HuH-7.5 (cell line): ENCODE measurements around the gene NSA2.

Experiments
- DNase-seq: peaks from one replicate; pipeline ENCODE4 v3.0.0; 2011; ENCODE audit warnings: low spot score

NSA2 gene

DNA sequence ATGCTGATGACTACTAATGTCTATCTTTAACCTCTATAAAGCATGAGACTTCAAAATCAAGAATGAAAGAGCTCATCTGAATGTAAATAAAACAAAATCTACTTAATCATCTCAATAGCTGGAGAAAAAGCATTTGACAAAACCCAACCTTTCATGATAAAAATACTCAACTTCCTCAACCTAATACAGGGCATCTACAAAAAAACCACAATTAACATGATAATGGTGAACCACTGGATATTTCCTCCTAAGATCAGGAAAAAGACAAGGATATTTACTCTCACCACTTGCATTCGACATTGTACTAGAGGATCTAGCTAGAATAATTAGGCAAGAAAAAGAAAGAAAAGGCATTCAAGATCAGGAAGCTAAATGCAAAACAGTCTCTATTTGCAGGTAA, 49.8 kb downstream of the NSA2 start:
- no peak for DNase-seq

DNA sequence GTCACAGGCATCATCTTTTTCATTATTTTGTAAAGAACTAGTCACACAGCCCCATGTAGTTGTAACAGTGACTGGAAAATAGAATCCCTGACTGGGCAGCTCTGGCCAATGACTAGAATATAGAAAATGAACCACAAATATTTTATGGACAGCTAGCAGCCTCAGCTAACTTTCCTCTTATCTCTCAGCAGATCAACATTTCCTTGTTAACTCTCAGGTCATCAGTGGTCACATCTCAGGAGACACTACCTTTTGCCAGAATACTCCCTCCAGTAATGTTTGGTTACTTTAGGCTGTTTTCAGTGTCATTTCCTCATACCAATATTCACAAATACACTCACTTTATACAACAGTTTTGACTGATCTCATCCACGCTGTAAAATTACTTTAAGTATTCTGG, 55.2 kb downstream of the NSA2 start:
- DNase-seq, result no peak

- no peak for DNase-seq
Measured at GRCh38 chr5:74829413-74829812, 62.4 kb downstream of the NSA2 start.
